MCF 10A (cell line): ENCODE data around the gene CBY1. TPM values are rescaled to one million over a fixed set of nuclear protein-coding genes. Genes with fewer than 3 reads are reported as not detected.
A peak's percentile ranks its signal among the peaks of the same experiment; 100 is the strongest.

Experiments
- BruUV-seq: library from RNA; stranded (reverse); fragments of 400-500 nt; replicated peaks from 2 replicates; lab custom pipeline; 2021; lab: Mats Ljungman, UMichigan
- CTCF ChIA-PET: fragments of 300-600 bp; sonication (Branson Sonifier 250); formaldehyde crosslinking; extraction: SDS; loops from one replicate; lab custom pipeline; 2021; ENCODE audit warnings: antibody characterized with exemption, inconsistent platforms; lab: Yijun Ruan, JAX
- POLR2A ChIA-PET: fragments of 300-600, 350-650 bp; sonication (Branson Sonifier 250); formaldehyde crosslinking; extraction: SDS; loops from one replicate; lab custom pipeline; 2020; ENCODE audit warnings: antibody characterized with exemption, inconsistent platforms; lab: Yijun Ruan, JAX
- DNase-seq: peaks from one replicate; pipeline ENCODE4 v3.0.0-alpha.2; 2018; ENCODE audit not compliant: unreplicated experiment
- H3K27ac Mint-ChIP-seq: one replicate; pipeline ENCODE4 v1.8.0; 2022; ENCODE audit warnings: mild to moderate bottlenecking, low read depth, mixed read lengths; ENCODE audit not compliant: unreplicated experiment
- H3K27me3 Mint-ChIP-seq: one replicate; pipeline ENCODE4 v1.8.0; 2022; ENCODE audit warnings: mixed read lengths; ENCODE audit not compliant: insufficient read depth, unreplicated experiment
- H3K36me3 Mint-ChIP-seq: one replicate; pipeline ENCODE4 v1.8.0; 2022; ENCODE audit warnings: mild to moderate bottlenecking, moderate library complexity, mixed read lengths; ENCODE audit not compliant: insufficient read depth, unreplicated experiment
- H3K4me1 Mint-ChIP-seq: one replicate; pipeline ENCODE4 v1.8.0; 2022; ENCODE audit warnings: mixed read lengths; ENCODE audit not compliant: insufficient read depth, unreplicated experiment
- H3K4me3 Mint-ChIP-seq: one replicate; pipeline ENCODE4 v1.8.0; 2022; ENCODE audit warnings: mild to moderate bottlenecking, moderate library complexity, mixed read lengths; ENCODE audit not compliant: unreplicated experiment
- H3K9me3 Mint-ChIP-seq: one replicate; pipeline ENCODE4 v1.8.0; 2022; ENCODE audit warnings: mixed read lengths; ENCODE audit not compliant: unreplicated experiment
- intact Hi-C: fragments of 100-400 bp; cut with micrococcal nuclease; formaldehyde crosslinking; loops from 2 replicates; pipeline ENCODE4 v1.14.1; 2022
- total RNA-seq: library from RNA; stranded (reverse); gene quantifications from 2 replicates; pipeline ENCODE4 v1.2.3, GENCODE V29; 2022
- TF ChIP-seq, protein P1 (sequence below): fragments of 200-600 bp; IDR thresholded peaks from one replicate; pipeline ENCODE4 v1.8.0; 2022; ENCODE audit warnings: antibody characterized with exemption, mild to moderate bottlenecking; ENCODE audit not compliant: unreplicated experiment

Gene CBY1
- total RNA-seq, 1 experiment from 2014 or later, result 40.6 TPM

DNA sequence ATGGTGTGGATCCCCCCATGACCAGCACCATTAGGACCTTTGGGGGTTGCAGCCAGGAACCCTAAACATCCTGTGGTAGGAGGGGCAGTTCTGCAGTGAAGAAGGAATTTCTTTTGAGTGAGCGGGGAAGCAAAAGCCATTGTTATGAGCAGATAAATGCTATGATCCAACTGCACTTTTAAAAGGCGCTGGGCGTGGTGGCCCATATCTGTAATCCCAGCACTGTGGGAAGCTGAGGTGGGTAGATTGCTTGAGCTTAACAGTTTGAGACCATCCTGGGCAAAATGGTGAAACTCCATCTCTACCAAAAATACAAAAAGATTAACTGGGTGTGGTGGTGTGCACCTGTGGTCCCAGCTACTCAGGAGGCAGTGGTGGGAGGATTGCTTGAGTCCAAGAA, 19.4 kb downstream of the CBY1 start:
- no peaks in the 10 kb centered on the region for H3K9me3 Mint-ChIP-seq
- no peak overlapping the region for H3K27ac Mint-ChIP-seq
- peaks cover 18% of the 10 kb centered on the region for H3K36me3 Mint-ChIP-seq
- no peaks in the 10 kb centered on the region for H3K4me1 Mint-ChIP-seq
- POLR2A ChIA-PET, result interaction anchor here (0.6 to 1.4 kb wide), 2 partner anchors 24 to 563 kb away, joined by 4 read pairs; no protein-coding TSS in a partner anchor
- no peak for DNase-seq
- H3K27me3 Mint-ChIP-seq, result no peaks in the 10 kb centered on the region
- TF ChIP-seq, protein P1, sequence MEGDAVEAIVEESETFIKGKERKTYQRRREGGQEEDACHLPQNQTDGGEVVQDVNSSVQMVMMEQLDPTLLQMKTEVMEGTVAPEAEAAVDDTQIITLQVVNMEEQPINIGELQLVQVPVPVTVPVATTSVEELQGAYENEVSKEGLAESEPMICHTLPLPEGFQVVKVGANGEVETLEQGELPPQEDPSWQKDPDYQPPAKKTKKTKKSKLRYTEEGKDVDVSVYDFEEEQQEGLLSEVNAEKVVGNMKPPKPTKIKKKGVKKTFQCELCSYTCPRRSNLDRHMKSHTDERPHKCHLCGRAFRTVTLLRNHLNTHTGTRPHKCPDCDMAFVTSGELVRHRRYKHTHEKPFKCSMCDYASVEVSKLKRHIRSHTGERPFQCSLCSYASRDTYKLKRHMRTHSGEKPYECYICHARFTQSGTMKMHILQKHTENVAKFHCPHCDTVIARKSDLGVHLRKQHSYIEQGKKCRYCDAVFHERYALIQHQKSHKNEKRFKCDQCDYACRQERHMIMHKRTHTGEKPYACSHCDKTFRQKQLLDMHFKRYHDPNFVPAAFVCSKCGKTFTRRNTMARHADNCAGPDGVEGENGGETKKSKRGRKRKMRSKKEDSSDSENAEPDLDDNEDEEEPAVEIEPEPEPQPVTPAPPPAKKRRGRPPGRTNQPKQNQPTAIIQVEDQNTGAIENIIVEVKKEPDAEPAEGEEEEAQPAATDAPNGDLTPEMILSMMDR, result no peak
- CTCF ChIA-PET, result no interaction called here
- intact Hi-C loops, result no loop called here
- no peak overlapping the region for H3K4me3 Mint-ChIP-seq
- no TSS peak for BruUV-seq

GRCh38 chr22:38681582-38682335, 25.3 kb downstream of the CBY1 start, which contains the start of gene TOMM22:
Gene TOMM22 (plus strand): TSS chr22:38681957. CDS start chr22:38681979, 22 bp downstream.
- DNase-seq, result peak; percentile 83
- TF ChIP-seq, protein P1, result peak; percentile 39
- Mint-ChIP-seq H3K27me3 (no peaks in the 10 kb centered on the region), H3K27ac (peak within 1 kb of the TSS; percentile 99), H3K36me3 (peaks cover 52% of the 10 kb centered on the region), H3K4me3 (peak within 1 kb of the TSS; percentile 92), H3K4me1 (peaks cover 5% of the 10 kb centered on the region), H3K9me3 (no peaks in the 10 kb centered on the region)
- no TSS peak for BruUV-seq
- CTCF ChIA-PET, result interaction anchor here (0.5 to 4.6 kb wide), 28 partner anchors 10 to 847 kb away, joined by 3 to 40 read pairs (median 4); partner anchors contain the start of genes CBY1, GTPBP1 and JOSD1
- intact Hi-C loops, result no loop called here
- POLR2A ChIA-PET, result interaction anchor here (0.5 to 6.0 kb wide), 25 partner anchors 8 to 1140 kb away, joined by 3 to 223 read pairs (median 4); partner anchors contain the start of genes CBY1, FAM227A, GTPBP1 and JOSD1

- peaks cover 5% of the 10 kb centered on the region for H3K4me1 Mint-ChIP-seq
- ChIA-PET POLR2A (interaction anchor here (4.2 to 6.0 kb wide), 2 partner anchors 12 to 21 kb away, joined by 85 to 223 read pairs; partner anchors contain the start of genes GTPBP1 and JOSD1), CTCF (interaction anchor here (4.6 kb wide), 1 partner anchor 13 kb away, joined by 40 read pairs; the partner anchor contains the start of gene JOSD1)
- H3K36me3 Mint-ChIP-seq, result peaks cover 77% of the 10 kb centered on the region
- no peak overlapping the region for H3K4me3 Mint-ChIP-seq
- no peaks in the 10 kb centered on the region for H3K27me3 Mint-ChIP-seq
- BruUV-seq, result no TSS peak
- TF ChIP-seq, protein P1, result no peak
- no peak overlapping the region for H3K27ac Mint-ChIP-seq
- DNase-seq, result no peak
- intact Hi-C loops, result no loop called here
- H3K9me3 Mint-ChIP-seq, result no peaks in the 10 kb centered on the region
Measured at GRCh38 chr22:38684895-38685294, 28.5 kb downstream of the CBY1 start.

GRCh38 chr22:38685761-38686160, 29.3 kb downstream of the CBY1 start:
- H3K36me3 Mint-ChIP-seq, result peaks cover 85% of the 10 kb centered on the region
- TF ChIP-seq, protein P1, result no peak
- H3K4me1 Mint-ChIP-seq, result peaks cover 5% of the 10 kb centered on the region
- POLR2A ChIA-PET, result interaction anchor here (6.0 kb wide), 1 partner anchor 11 kb away, joined by 223 read pairs; the partner anchor contains the start of gene JOSD1
- intact Hi-C loops, result no loop called here
- H3K27me3 Mint-ChIP-seq, result no peaks in the 10 kb centered on the region
- CTCF ChIA-PET, result no interaction called here
- H3K9me3 Mint-ChIP-seq, result no peaks in the 10 kb centered on the region
- no TSS peak for BruUV-seq
- no peak overlapping the region for H3K27ac Mint-ChIP-seq
- DNase-seq, result no peak
- no peak overlapping the region for H3K4me3 Mint-ChIP-seq
